HPDE6-E6E7 (cell line): ENCODE data around the gene LEMD2.

Experiments used
- DNase-seq: peaks from one replicate; pipeline ENCODE4 v3.0.0; 2011; ENCODE audit warnings: missing footprints; ENCODE audit errors: extremely low spot score

LEMD2 gene

DNA sequence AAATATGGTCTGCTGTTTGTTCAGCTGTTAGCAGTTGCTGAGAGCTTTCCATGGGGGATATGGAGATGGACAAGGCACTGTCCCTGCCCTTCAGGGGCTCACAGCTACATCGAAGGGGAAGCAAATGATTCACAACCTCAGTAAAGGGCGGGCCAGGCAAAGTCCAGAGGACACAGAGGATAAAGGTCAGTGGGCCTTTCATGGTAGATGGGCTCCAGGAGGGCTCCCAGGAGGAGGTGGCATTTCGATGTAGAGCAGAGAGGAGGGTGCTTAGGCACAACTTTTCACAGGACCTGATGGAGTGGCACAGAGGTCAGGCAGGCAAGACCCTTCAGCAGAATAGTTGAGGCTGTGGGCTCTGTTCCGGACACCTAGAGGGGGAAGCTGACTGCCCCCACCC is 30.1 kb upstream of the LEMD2 start:
- DNase-seq = no peak

DNA sequence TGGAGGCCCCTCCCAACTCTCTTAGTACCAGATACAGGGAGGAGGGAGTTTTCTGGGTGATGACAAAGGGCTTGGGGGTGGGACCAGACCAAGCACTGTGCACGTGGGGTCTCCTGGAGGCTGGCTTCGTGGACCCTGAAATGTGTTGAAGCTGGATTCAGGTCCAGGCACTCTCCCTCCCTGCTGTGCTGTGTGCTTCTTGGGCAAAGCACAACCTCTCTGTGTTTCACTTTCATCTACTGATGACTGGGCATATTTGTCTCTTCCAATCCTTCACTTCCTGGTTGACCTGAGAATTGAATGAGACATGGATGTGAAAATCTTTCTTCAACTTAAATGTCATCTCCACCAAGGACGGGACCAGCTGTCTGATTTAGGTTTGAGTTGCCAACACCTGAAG is 29.4 kb upstream of the LEMD2 start:
- DNase-seq = no peak

DNA sequence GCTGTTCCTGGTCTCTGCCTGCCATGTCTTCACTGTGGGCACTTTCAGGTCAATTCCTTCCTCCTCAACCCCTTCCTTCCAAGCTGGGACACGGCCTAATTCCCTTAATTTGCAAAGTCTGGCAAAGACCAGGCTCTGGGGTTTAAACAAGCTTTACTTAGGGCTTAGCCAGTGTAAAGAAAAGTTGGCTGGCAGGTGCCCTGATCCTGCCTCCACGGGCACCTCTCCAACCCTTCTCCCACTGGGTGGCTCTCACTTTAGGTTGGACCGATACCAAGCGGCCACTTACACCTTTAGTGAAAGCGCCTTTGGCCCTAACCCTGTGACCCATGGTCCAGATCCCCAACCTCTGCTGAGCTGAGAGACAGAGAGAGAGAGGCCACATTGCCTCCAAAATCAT is 28.6 kb upstream of the LEMD2 start:
- DNase-seq = no peak

DNA sequence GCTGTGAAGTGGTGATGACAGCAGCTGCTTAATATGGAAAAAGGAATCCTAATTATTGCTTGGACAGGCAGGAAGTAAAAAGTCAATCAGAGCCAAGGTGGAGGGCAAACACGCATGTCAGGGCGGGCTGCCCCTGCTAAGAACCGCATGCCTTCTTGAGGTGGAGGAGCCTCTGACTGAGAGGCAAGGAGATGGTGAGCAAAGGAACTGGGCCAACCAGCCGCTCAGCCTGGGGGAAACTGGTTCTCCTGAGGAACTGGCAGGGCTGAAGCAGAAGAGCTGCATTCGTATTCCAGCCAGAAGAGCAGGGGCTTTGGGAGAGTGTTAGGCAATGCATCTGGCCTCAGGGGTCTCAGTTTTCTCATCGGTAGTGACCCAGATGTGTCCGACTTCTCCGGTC is 28.0 kb upstream of the LEMD2 start:
- no peak for DNase-seq

DNA sequence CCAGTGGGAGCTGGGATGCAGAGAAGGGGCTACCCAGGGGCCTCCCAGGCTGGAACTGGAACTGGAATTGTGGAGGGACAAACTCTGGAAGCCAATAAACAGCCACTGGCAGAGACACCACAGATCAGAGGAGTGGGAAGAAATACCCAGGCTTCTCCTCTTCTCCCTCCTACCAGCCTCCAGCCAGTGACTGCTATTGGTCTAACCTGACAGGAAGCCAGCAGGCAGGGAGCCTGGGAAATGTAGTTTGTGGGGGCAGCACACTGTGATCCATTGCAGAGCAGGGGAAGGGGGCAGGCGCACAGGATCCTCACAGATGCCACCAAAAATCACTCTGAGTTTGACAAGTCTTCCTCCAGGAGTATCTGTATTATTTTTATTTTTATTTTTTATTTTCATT is 26.9 kb upstream of the LEMD2 start:
- no peak for DNase-seq

DNA sequence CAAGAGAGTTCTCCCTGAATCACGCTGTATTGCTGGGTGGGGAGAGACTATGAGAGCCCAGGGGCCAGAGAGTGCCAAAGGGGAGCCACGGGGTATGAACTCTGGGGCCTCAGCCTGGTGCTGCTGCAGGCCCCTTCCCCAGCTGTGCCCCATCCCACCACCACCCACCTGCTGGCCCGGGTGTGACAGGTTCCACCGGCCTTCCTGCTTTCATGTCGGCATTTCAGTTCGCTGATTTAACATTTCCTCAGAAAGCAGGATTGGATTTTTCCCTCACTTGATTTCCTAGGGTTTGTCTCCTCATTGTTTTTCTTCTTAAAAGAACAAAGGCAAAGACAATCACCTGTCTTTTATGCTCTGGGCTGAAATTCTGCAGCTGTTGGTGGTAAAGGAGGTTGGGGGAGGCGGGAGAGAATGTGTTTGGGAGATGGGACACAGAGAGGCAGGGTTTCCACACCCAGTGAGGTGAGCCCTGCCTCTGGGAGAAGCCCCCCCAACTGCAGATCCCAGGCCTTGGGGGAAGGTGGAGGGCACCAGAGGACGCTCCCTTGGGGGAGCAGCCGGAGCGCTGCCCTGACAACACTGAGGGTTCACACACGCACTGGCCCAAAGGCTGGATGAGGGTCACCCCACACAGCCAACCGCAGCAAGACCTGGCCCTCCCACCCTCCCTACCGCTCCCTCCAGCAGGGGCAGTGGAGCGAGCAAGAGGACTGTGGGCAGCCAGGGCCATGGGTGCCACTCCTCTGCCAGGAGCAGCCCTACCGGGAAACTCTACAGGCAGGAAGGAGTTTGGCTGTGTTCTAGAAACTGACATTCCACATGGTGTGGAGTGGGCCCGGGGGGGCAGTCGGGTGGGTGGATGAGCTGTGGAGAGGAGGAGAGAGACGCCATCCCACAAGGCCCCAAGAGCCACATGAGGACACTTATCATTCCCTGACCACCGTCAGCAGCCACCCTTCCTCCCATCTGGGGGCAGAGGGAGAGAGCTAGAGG is 25.4 kb upstream of the LEMD2 start:
- DNase-seq = no peak

DNA sequence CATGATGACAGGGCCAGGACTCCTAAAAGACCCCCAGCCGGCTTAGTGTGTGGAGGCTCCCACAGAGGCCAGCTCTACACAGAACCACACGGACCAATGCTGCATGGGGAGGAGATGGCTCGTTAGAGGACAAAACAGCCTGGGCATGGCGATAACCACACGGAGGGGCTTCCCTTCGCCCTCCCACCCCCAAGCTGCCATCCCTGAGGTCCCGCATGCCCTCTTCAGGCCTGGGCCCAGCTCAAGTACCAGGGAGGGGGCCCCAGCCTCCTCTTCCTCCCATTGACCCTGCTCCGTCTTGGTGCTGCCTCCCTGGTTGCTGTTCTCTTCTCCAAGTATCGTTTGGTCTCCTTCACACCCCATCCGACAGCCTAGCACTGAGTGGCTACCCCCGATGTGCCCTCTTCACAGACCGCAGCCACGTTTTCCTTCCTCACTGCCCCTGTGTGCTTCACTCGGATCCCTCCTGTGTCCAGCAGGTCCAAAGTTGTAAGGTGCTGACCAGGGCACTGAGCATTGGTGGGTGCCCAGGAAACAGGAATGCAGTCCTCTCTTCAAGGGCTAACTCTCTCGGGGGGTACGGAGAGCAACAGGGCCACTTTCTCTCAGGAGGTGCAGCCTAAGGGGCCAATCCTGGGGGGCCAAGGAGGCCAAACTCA is 24.4 kb upstream of the LEMD2 start:
- DNase-seq = no peak

DNA sequence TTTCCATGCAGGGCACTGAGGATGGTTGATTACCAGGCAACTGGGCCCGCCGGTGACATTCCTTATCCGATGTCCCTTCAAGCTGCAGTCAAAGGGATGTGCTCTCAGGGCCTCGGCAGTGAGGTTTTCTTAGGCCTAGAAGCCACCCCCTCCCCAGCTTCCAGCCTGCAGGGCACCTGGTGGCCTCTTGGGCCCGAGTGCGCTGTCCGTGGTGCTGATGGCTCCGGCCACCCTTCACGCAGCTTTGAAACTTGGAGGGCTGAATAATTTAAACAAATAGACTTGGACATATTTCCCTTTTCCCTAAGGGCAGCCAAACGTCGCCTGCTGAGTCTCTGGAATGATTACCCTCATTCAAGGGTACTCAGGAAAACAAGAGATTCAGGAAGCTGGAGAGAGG is 23.7 kb upstream of the LEMD2 start:
- peak; percentile 54 for DNase-seq

DNA sequence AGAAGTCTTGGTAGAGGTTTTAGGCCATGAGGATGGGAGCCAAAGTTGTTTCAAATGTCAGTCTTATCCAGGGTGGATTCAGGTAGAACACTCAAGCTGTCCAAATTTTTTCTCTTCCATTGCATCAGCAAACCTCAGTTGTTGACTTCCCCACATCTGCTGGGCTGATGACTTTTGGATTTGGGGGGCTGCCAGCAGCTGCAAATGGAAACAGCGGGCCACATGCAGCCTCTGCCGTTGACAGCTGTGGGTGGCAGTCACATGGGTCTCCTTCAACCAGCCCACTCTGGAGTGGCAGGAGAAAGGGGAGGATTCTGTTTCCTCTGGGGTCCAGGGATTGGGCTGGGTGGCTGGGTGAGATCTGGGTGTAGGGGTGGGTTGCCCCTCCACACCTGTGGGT is 20.7 kb upstream of the LEMD2 start:
- no peak for DNase-seq

DNA sequence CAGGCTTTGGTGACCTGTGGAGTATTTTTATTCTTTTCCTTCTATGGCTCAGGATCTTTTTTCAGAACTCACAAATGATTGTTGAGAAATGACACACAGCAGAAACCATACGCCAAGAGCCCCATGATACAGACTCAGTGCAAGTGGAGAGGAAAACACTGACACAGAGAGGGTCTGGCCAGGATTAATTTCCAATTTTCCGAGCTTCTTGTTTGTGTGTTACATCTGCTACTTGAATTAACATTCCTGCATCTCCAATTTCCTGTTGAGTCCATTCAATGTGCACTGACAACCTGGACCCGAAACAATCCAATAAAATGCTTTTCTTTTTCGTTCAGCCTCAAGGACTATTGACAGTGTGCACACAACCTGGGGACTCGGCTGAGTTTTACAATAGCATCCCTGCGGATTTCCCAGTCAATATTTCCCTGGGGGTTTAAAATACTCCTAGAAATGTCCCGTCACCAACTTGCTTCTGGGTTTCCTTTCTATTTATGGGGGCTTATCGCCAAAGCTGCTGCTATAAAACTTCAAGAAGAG is 19.8 kb upstream of the LEMD2 start:
- DNase-seq = no peak

DNA sequence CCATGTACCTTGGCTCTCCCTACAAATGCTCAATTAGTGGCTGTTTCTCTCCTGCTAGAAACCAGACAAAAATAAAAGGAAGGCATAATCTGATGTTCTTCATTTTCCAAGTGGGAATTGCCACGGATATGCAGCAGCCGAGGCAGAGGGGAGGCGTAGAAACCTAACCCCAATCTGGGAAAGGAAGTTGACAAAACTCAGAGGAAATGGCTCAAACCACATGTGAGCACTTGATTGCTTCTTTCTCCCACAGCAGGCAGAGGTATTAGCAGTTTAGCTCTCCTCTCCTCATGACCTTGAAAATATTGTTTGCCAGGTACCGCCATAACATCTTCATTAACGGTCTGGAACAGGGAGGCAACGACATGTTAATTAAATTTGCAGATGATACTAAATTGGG is 18.7 kb upstream of the LEMD2 start:
- no peak for DNase-seq

DNA sequence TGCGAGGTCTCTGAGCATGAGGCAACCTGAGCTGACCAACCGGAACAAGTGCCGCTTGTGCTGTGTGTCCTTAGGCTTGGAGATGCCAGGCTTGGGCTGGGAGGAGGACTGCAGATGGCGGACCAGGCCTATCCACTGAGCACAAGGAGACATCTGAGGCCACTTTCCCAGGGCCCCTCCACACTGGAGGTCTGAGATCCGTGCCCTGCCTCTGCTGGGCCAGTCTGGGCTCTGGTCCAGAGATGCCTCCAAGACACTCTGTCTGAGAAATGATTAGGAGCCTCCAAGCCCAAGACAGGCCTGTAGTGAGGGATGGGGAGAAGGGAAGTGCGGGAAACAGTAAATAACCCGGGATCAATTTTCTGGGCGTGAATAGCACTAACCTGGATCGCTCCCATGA is 17.9 kb upstream of the LEMD2 start:
- no peak for DNase-seq

DNA sequence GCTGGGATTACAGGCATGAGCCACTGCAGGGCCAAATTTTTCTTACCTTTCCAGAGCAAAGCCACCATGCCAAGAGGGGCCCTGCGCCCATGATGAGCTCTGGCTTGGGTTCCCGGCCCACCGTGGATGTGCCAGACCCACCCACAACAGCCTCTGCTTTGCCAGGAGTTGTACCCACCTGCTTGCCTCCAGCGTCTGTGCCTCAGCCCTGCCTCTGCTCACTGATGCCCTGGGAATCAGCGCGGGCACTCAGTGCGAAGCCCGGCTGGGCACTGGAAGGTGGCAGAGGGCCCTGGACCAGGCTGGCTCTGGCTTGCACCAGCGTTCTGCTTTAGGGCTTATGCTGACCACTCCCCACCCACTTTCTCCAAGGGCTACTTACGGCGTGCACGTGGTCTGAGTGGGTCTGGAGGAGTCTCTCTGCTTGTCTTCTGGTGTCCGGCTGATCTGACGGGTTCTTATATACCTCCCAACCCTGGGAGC is 14.7 kb upstream of the LEMD2 start, which contains the start of gene MLN:
Gene MLN, minus strand, starts transcription at position 433 of the 483 bp plus-strand sequence. CDS start 2,840 bp downstream, outside the sequence.
- DNase-seq = no peak

DNA sequence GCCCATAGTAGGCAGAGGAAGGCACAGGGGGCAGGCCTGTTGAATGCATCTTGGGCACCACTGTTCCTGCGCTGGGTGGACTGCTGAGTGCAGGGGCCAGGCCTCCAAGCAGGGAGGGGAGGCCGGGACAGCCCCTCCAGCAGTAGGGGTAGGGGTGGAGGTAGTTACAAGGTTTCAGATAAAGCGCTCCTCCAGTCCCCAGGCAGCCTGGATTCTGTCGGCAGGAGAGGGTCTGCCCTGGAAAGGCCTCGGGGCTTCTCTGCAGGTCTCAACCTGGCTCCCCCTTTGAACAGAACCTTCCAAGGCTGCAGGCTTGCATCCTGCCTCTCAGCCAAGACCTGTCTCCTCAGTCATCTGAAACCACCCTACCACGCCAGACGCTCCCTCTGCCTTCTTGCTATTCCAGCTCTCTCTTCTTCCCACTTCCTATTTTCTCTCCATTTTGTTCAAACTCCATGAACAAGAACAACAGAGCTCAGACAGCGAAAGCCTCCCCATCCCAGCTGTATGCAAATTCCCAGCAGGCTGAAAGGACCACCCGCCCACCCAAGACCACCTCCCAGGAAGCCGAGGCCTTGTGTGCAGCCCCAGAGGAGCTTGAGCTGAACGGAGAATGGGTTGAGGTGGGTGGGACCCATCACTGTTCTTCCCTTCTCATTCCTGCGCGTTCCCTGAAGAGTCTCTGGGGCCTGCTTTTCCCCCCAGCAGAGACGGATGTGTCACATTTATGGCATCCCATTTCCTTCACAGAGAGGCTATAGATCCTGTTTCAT is 13.4 kb upstream of the LEMD2 start:
- no peak for DNase-seq

DNA sequence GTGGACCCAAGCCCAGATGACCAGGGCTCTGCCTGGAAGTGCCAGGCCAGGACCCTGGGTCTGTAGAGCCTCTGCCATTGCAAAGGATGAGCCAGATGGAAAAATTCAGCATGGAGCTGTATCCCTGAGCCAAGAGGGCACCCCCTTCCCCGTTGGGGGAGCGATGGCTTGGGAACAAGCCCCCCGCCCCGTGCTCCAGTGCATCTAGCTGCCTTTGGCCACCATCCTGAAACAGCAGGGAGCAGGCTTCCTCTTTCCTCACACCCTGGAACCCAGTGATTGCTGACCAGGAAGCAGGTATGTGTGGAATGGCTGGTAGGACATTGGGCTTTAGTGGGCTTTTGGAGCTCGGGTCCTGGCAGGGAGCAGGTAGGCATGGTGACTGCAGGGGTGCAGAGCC is 12.7 kb upstream of the LEMD2 start:
- DNase-seq = no peak

DNA sequence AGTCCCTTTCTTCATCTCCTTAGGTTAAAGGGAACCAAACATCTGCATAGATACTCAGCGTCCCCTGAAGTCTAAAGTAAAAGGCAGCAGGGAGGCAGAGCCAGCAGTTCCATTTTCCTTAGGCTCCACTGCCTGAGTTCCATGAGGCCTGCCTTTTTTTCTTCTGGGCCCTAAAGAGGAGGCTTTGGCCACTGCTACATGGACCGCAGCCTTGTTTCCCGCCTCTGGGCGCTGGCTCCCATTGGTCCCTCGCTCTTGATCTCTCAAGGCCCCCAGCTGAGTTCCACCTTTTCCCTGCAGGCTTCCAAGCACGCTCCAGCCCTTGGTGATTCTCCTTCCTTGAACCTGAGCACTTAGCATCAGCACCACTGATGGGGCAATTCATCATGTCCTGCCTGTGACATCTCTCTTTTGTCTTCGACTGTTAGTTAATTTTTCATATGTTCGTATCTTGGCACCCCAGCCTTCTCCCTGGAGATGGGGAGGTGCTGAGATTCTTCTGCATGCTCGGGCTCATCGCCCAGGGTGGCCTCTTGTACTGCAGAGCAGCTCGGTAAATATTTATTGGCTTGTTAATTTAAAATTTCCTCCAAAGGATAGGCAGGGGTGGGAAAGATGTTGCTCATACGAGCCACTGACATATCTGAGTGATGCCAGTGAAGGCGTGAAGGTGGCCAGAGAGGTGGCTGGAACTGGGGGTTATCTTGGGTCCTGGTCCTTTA is 11.5 kb upstream of the LEMD2 start:
- no peak for DNase-seq

DNA sequence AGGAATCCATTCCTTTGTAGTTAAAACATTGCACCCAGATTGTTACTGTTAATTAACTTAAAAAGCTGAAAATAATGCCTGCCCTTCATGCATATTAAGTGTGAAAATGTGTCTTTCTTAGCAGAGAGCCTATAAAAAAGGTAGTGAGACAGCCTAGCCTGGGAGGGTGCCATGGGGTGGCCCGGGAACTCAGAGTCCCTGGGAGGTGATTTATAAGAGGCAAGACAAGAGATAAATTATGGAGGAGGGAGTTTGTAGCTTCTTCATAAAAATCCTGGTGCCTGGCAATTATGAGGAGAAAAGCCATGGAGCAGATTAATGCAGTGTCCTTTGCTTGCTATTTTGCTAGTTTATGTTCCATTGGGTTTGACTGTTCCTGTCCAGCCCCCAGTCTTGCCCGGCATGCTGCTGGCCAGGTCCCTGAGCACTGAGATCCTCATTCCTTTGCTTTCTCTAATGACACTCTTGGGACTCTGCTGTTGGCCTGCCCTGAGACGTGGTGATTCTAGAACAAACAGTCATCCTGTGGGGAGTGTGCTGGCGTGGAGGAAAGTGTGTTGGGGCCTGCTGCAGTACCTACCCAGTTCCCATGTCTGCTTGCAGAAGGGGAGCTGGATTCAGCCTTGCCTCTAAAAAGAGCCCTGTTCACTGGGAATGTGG is 10.7 kb upstream of the LEMD2 start:
- DNase-seq = no peak

DNA sequence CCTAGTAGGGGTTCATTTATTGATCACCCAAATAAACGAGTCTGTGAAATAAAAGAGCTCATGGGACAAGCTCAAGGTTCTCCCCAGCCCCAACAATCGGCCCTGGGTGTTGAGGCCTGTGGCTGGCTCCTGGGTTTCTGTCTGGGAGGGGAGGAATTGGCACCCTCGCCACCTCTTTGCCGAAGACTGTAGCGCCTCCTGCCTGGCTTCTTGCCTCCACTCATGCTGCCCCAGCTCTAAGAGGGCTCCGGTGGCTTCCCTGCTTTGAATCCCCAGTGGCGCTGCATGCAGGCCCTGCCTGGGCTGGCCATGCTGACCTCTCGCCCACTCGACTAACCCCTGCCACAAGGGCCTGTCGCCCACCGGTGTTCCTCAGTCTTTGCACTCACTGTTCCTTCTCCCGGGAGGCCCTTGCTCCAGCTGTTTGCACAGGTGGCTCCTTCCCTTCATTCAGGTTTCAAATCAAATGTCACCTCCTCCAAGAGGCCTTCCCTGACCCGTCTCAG is 9.5 kb upstream of the LEMD2 start:
- DNase-seq = no peak

DNA sequence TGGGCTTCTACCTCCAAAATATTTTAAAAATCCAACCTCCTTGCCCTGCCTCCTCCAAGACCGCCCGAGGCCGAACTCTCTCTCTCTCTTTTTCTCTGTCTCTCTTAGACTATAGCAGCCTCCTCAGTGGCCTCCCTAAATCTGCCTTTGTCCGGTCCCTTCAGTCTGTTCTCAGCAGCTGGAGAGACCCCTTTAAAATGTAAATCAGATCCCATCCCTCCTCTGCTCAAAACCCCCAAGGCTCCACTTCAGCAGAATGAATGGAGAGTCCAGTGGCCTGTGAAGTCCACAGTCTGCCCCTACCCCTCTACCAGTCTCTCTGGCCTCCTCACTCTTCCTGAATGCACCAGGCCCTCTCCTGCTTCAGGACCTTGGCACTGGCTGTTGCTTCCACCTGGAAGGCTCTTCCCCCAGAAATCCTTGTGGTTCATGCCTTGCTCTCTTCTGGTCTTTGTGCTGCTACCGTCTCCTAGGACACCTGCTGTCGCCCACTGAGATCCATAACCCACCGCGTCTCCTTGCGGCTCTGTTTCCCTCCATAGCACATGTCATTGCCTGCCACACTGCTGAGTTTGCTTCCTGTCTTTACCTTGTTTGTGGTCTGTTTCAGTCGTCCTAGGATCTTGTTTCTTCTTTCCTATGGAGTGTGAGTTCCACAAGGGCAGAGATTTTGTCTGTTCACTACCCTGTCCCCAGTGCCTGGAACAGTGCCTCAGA is 8.9 kb upstream of the LEMD2 start:
- DNase-seq = no peak
